ENCODE results near the gene NACA. TPM values are rescaled to one million over a fixed set of nuclear protein-coding genes. Genes with fewer than 3 reads are reported as not detected.

NACA gene
- total and polyA plus RNA-seq, 2 of the 13 experiments (the other 11 are each of a cell fraction or from before 2014, with no cell fraction given): 799 to 1,700 TPM

GRCh38 chr12:56687223-56688128 is 37.6 kb downstream of the NACA start (continued):
- peak; percentile 83 for TF ChIP-seq ZNF407 (CRISPR knock-in tag; IDR thresholded peaks at IDR 0.05; ENCODE audit: not compliant biosample characterization)
- TF ChIP-seq ZNF710 (CRISPR knock-in tag; IDR thresholded peaks at IDR 0.05; ENCODE audit: borderline replicate concordance): no peak
- no peak for TF ChIP-seq ARNT2 (CRISPR knock-in tag; IDR thresholded peaks at IDR 0.05; ENCODE audit: low read depth)
- peak; percentile 22; the same call in 1 of the 2 replicates for TF ChIP-seq ZFP37 (CRISPR knock-in tag; IDR thresholded peaks at IDR 0.05; ENCODE audit: borderline replicate concordance)
- TF ChIP-seq BCL6 (CRISPR knock-in tag; IDR thresholded peaks at IDR 0.05): no peak
- 0 out of 2 replicates have a peak, but pooled peaks have one; percentile 33 for TF ChIP-seq MLXIP (CRISPR knock-in tag; IDR thresholded peaks at IDR 0.05; ENCODE audit: borderline replicate concordance)
- TF ChIP-seq ZNF263 (CRISPR knock-in tag; IDR thresholded peaks at IDR 0.05): no peak
- no peak for TF ChIP-seq ZNF10 (CRISPR knock-in tag; IDR thresholded peaks at IDR 0.05; ENCODE audit: borderline replicate concordance, low read depth)
- peak; percentile 95 for TF ChIP-seq AGO2 (optimal IDR thresholded peaks at IDR 0.05; ENCODE audit: low read depth, low read length)
- no peak; the same call in 1 of the 2 replicates for TF ChIP-seq ZNF275 (CRISPR knock-in tag; IDR thresholded peaks at IDR 0.05; ENCODE audit: borderline replicate concordance)
- TF ChIP-seq ZNF121 (CRISPR knock-in tag; IDR thresholded peaks at IDR 0.05): peak; percentile 2; the same call in 1 of the 2 replicates
- no peak for TF ChIP-seq ATRX (CRISPR knock-in tag; IDR thresholded peaks at IDR 0.05; ENCODE audit: borderline replicate concordance)
